ENCODE results near the gene AMOT.

Gene AMOT

DNA sequence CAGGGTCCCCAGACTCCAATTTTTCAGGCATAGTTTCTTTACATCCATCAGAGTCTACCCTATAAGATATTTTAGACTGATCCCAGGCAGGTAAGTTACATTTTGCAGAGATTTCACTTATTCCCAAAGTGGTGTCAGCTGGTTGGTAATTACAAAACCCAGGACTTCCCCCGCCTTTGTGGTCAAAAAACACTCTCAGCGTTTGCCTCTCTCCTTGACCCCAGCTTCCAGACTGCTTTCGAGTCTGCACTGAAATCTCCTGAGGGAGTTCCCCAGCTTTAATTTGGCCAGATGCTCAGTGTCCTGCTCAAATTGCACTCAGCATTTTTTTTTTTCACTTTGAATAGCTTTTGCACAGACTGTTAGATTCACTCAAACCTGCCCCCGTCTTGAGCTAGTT lies 11.2 kb upstream of the AMOT start:
- Histone ChIP-seq H3K36me3 (ENCODE audit: control insufficient read depth in 4 of 4, insufficient read depth in 4 of 4, low read length in 3 of 4) (no peaks in the 10 kb centered on the region), H3K4me1 (ENCODE audit: control extremely low read depth in 1 of 4, control insufficient read depth in 4 of 4, insufficient read depth in 4 of 4, low read length in 3 of 4) (peaks cover 0 to 4% (median 2%) of the 10 kb centered on the region in 4 experiments), H3K27me3 (replicated peaks in 2 of 5; ENCODE audit: control insufficient read depth in 4 of 5, insufficient read depth in 5 of 5, low read length in 4 of 5) (peaks cover 0 to 7% (median 0%) of the 10 kb centered on the region in 5 experiments), H3K9me3 (ENCODE audit: control extremely low read depth in 1 of 5, control insufficient read depth in 4 of 5, insufficient read depth in 2 of 5, low read depth in 1 of 5, low read length in 4 of 5) (no peaks in the 10 kb centered on the region), H3K4me3 (ENCODE audit: control insufficient read depth in 1 of 7, extremely low read depth in 1 of 7, insufficient read depth in 4 of 7, low read depth in 2 of 7, low read length in 6 of 7) (no peak overlapping the region), H3K27ac (ENCODE audit: insufficient read depth in 1 of 2, low read depth in 1 of 2, low read length in 2 of 2, poor library complexity in 1 of 2, severe bottlenecking in 2 of 2) (no peak overlapping the region)
- DNase-seq, result no peak
- CTCF ChIA-PET, result interaction anchor here (1.6 kb wide), 1 partner anchor 11 kb away, joined by 4 read pairs; the partner anchor contains the start of gene AMOT
- POLR2A ChIA-PET, result interaction anchor here (0.7 kb wide), 1 partner anchor 11 kb away, joined by 4 read pairs; the partner anchor contains the start of gene AMOT
- WGBS (ENCODE audit: insufficient coverage), result 51% methylated on average over 3 of the region's 4 CpGs

DNA sequence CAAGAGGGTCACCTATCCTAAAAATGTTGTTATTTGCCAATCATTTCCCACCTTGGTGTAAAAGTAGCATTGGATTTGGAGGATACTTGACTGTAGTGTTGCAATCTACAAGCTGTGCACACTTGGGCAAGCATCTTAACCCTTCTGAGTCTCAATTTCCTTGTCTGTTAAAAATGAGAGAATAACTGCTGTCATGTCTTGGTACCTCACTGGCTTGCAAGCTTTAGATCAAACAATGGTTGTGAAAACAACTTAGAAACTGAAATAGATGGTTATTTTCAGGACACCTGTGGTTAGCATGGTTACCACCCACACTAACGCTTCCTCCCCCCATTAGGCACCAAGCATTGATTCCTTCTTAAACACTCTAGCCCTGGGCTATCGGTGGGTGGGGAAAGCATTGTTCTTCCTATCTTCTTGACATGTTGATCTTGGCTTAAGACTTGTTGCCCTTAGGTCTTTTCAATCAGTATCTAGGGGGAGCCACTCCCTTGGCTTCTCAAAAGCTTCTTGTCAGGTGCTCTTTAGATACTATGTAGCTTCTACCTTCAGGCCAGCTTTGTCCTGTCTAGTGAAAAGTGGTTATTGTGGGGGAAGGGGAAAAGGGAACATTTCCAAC lies 10.6 kb upstream of the AMOT start:
- peaks cover 0 to 4% (median 2%) of the 10 kb centered on the region in 4 experiments for H3K4me1 ChIP-seq (ENCODE audit: control extremely low read depth in 1 of 4, control insufficient read depth in 4 of 4, insufficient read depth in 4 of 4, low read length in 3 of 4)
- no peak overlapping the region for H3K27ac ChIP-seq (ENCODE audit: insufficient read depth in 1 of 2, low read depth in 1 of 2, low read length in 2 of 2, poor library complexity in 1 of 2, severe bottlenecking in 2 of 2)
- no peaks in the 10 kb centered on the region for H3K36me3 ChIP-seq (ENCODE audit: control insufficient read depth in 4 of 4, insufficient read depth in 4 of 4, low read length in 3 of 4)
- no peak overlapping the region for H3K4me3 ChIP-seq (ENCODE audit: control insufficient read depth in 1 of 7, extremely low read depth in 1 of 7, insufficient read depth in 4 of 7, low read depth in 2 of 7, low read length in 6 of 7)
- peaks cover 0 to 7% (median 0%) of the 10 kb centered on the region in 5 experiments for H3K27me3 ChIP-seq (replicated peaks in 2 of 5; ENCODE audit: control insufficient read depth in 4 of 5, insufficient read depth in 5 of 5, low read length in 4 of 5)
- POLR2A ChIA-PET, result interaction anchor here (0.7 kb wide), 1 partner anchor 11 kb away, joined by 4 read pairs; the partner anchor contains the start of gene AMOT
- DNase-seq, result no peak
- no peaks in the 10 kb centered on the region for H3K9me3 ChIP-seq (ENCODE audit: control extremely low read depth in 1 of 5, control insufficient read depth in 4 of 5, insufficient read depth in 2 of 5, low read depth in 1 of 5, low read length in 4 of 5)
- CTCF ChIA-PET, result interaction anchor here (1.6 kb wide), 1 partner anchor 10 kb away, joined by 4 read pairs; the partner anchor contains the start of gene AMOT
- WGBS (ENCODE audit: insufficient coverage), result 80% methylated on average over 1 of the region's 2 CpGs

DNA sequence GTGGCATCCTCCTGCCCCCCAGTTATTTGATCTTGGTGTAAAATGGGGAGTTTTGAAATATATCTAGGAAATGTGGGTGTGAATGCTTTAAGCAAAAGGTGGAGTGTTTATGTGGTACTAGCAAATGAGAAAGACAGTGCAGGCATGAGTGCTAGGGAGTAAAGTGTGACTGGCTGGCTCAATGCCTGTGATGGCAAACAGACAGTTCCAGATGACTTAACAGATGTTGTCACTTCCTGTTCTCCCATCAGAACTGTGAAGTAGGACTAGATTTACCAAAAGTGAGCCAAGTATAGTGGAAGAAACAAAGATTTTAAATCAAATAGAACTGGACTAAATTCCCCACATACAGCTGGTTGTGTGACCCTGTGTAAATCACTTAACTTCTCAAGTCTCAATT lies 8.4 kb upstream of the AMOT start:
- Histone ChIP-seq H3K27ac (ENCODE audit: insufficient read depth in 1 of 2, low read depth in 1 of 2, low read length in 2 of 2, poor library complexity in 1 of 2, severe bottlenecking in 2 of 2) (no peak overlapping the region), H3K36me3 (ENCODE audit: control insufficient read depth in 4 of 4, insufficient read depth in 4 of 4, low read length in 3 of 4) (no peaks in the 10 kb centered on the region), H3K27me3 (replicated peaks in 2 of 5; ENCODE audit: control insufficient read depth in 4 of 5, insufficient read depth in 5 of 5, low read length in 4 of 5) (peaks cover 0 to 12% (median 0%) of the 10 kb centered on the region in 5 experiments), H3K9me3 (ENCODE audit: control extremely low read depth in 1 of 5, control insufficient read depth in 4 of 5, insufficient read depth in 2 of 5, low read depth in 1 of 5, low read length in 4 of 5) (no peaks in the 10 kb centered on the region), H3K4me3 (ENCODE audit: control insufficient read depth in 1 of 7, extremely low read depth in 1 of 7, insufficient read depth in 4 of 7, low read depth in 2 of 7, low read length in 6 of 7) (no peak overlapping the region), H3K4me1 (ENCODE audit: control extremely low read depth in 1 of 4, control insufficient read depth in 4 of 4, insufficient read depth in 4 of 4, low read length in 3 of 4) (peaks cover 0 to 4% (median 2%) of the 10 kb centered on the region in 4 experiments)
- POLR2A ChIA-PET, result no interaction called here
- CTCF ChIA-PET, result interaction anchor here (1.1 kb wide), 1 partner anchor 8 kb away, joined by 3 read pairs; no protein-coding TSS in a partner anchor
- peak in 2 of 3 donors; percentile 20 to 34 for DNase-seq

DNA sequence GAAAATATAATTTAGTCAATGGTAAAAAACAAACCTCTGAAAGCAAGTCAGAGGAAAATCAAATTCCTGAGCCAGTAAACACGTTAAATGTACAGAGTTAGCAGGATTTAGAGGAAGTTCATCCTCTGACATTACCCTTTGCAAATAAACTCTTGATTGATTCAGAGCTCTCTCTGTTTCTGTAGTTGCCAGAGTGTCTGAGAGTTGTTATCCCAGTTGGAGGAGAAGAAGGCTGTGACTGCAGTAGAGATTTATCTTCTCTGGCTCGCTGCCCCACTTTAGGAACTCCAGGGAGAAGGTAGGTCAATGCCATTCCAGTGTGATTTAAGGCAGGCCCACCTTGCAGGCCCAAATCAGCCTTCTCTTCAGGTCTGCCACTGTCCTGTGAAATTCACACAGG lies 6.2 kb upstream of the AMOT start:
- no peak overlapping the region for H3K27ac ChIP-seq (ENCODE audit: insufficient read depth in 1 of 2, low read depth in 1 of 2, low read length in 2 of 2, poor library complexity in 1 of 2, severe bottlenecking in 2 of 2)
- POLR2A ChIA-PET, result no interaction called here
- CTCF ChIA-PET, result no interaction called here

DNA sequence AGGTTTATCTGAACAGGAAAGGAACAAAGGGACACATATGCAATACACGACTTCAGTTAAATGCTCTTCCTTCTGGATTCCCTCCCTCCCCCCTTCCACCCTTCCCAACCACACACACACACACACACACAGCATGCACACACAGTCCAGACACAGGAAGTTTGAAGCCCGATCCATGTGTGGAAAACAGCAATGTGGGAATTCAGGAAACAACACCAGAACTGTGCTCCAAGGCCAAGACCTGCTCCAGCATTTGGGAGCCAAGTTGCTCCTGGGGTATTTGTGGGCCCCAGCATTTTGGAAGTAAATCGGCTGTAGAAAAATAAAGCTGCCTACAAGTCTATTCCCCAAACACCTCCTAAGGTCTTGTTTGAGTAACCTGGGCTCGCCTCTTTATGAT lies 5.6 kb upstream of the AMOT start:
- H3K27me3 ChIP-seq (replicated peaks in 2 of 5; ENCODE audit: control insufficient read depth in 4 of 5, insufficient read depth in 5 of 5, low read length in 4 of 5), result peaks cover 0 to 20% (median 0%) of the 10 kb centered on the region in 5 experiments
- WGBS (ENCODE audit: insufficient coverage), result 50% methylated on average over 2 of the region's 4 CpGs
- no peak for DNase-seq
- H3K9me3 ChIP-seq (ENCODE audit: control extremely low read depth in 1 of 5, control insufficient read depth in 4 of 5, insufficient read depth in 2 of 5, low read depth in 1 of 5, low read length in 4 of 5), result no peaks in the 10 kb centered on the region
- no peak overlapping the region for H3K4me3 ChIP-seq (ENCODE audit: control insufficient read depth in 1 of 7, extremely low read depth in 1 of 7, insufficient read depth in 4 of 7, low read depth in 2 of 7, low read length in 6 of 7)
- H3K27ac ChIP-seq (ENCODE audit: insufficient read depth in 1 of 2, low read depth in 1 of 2, low read length in 2 of 2, poor library complexity in 1 of 2, severe bottlenecking in 2 of 2), result no peak overlapping the region
- no peaks in the 10 kb centered on the region for H3K36me3 ChIP-seq (ENCODE audit: control insufficient read depth in 4 of 4, insufficient read depth in 4 of 4, low read length in 3 of 4)
- CTCF ChIA-PET, result no interaction called here
- POLR2A ChIA-PET, result no interaction called here
- H3K4me1 ChIP-seq (ENCODE audit: control extremely low read depth in 1 of 4, control insufficient read depth in 4 of 4, insufficient read depth in 4 of 4, low read length in 3 of 4), result peaks cover 0 to 12% (median 4%) of the 10 kb centered on the region in 4 experiments

More for the DNA sequence above, 6.2 kb upstream of the AMOT start:
- Histone ChIP-seq H3K9me3 (ENCODE audit: control extremely low read depth in 1 of 5, control insufficient read depth in 4 of 5, insufficient read depth in 2 of 5, low read depth in 1 of 5, low read length in 4 of 5) (no peaks in the 10 kb centered on the region), H3K4me3 (ENCODE audit: control insufficient read depth in 1 of 7, extremely low read depth in 1 of 7, insufficient read depth in 4 of 7, low read depth in 2 of 7, low read length in 6 of 7) (no peak overlapping the region), H3K36me3 (ENCODE audit: control insufficient read depth in 4 of 4, insufficient read depth in 4 of 4, low read length in 3 of 4) (no peaks in the 10 kb centered on the region), H3K4me1 (ENCODE audit: control extremely low read depth in 1 of 4, control insufficient read depth in 4 of 4, insufficient read depth in 4 of 4, low read length in 3 of 4) (peaks cover 0 to 10% (median 4%) of the 10 kb centered on the region in 4 experiments), H3K27me3 (replicated peaks in 2 of 5; ENCODE audit: control insufficient read depth in 4 of 5, insufficient read depth in 5 of 5, low read length in 4 of 5) (peaks cover 0 to 15% (median 0%) of the 10 kb centered on the region in 5 experiments)
- DNase-seq, result no peak
- 37% methylated on average over 2 of the region's 2 CpGs for WGBS (ENCODE audit: insufficient coverage)

DNA sequence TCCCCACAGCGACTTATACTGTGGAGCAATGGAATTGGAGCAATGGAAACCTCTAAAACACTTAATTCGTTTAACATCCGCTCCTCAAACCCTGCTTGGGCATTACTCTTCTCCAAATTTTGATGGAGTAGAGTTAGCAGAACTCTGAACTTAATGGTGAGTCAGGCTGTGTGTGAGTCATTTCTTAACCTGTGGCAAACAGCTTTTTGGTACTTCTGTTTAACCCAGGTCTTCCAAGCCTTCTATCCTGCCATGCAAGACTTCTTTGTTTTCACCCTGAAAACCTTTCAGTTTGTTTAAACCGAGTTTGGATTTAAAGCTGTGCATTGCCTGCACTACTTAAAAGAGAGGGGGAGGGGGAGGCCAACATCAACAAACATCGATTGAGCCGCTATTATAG lies 3.6 kb upstream of the AMOT start:
- DNase-seq, result peak in 2 of 3 donors; percentile 5 to 12
- Histone ChIP-seq H3K4me1 (ENCODE audit: control extremely low read depth in 1 of 4, control insufficient read depth in 4 of 4, insufficient read depth in 4 of 4, low read length in 3 of 4) (peaks cover 0 to 21% (median 6%) of the 10 kb centered on the region in 4 experiments), H3K36me3 (ENCODE audit: control insufficient read depth in 4 of 4, insufficient read depth in 4 of 4, low read length in 3 of 4) (no peaks in the 10 kb centered on the region), H3K27ac (ENCODE audit: insufficient read depth in 1 of 2, low read depth in 1 of 2, low read length in 2 of 2, poor library complexity in 1 of 2, severe bottlenecking in 2 of 2) (no peak overlapping the region), H3K27me3 (replicated peaks in 2 of 5; ENCODE audit: control insufficient read depth in 4 of 5, insufficient read depth in 5 of 5, low read length in 4 of 5) (peaks cover 0 to 37% (median 0%) of the 10 kb centered on the region in 5 experiments), H3K9me3 (ENCODE audit: control extremely low read depth in 1 of 5, control insufficient read depth in 4 of 5, insufficient read depth in 2 of 5, low read depth in 1 of 5, low read length in 4 of 5) (no peaks in the 10 kb centered on the region), H3K4me3 (ENCODE audit: control insufficient read depth in 1 of 7, extremely low read depth in 1 of 7, insufficient read depth in 4 of 7, low read depth in 2 of 7, low read length in 6 of 7) (no peak overlapping the region)
- WGBS (ENCODE audit: insufficient coverage), result 57% methylated on average over 2 of the region's 6 CpGs
- ChIA-PET POLR2A (no interaction called here), CTCF (no interaction called here)

DNA sequence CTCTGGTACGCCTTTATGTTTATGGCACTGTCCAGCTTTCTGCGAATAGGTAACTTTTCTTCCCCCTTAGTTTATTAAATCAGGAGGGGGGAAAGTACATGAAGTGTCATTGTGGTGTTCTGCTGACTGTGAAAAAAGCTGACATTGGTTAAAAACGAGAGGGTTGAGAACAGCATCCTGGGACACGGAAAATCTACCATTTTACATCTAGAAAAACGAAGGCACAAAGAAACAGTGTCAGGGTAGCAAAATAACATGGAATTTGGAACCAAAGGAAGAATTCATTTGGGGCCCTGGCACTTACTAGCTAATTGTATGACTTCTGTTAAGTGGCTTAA lies 1.2 kb upstream of the AMOT start:
- peak overlapping the region in 6 of 7 experiments; percentile 45 to 89 (median 57) for H3K4me3 ChIP-seq (ENCODE audit: control insufficient read depth in 1 of 7, extremely low read depth in 1 of 7, insufficient read depth in 4 of 7, low read depth in 2 of 7, low read length in 6 of 7)

More for the DNA sequence above, 1.2 kb upstream of the AMOT start:
- no peaks in the 10 kb centered on the region for H3K9me3 ChIP-seq (ENCODE audit: control extremely low read depth in 1 of 5, control insufficient read depth in 4 of 5, insufficient read depth in 2 of 5, low read depth in 1 of 5, low read length in 4 of 5)
- DNase-seq, result no peak
- H3K4me1 ChIP-seq (ENCODE audit: control extremely low read depth in 1 of 4, control insufficient read depth in 4 of 4, insufficient read depth in 4 of 4, low read length in 3 of 4), result peaks cover 0 to 17% (median 5%) of the 10 kb centered on the region in 4 experiments
- ChIA-PET CTCF (interaction anchor here (0.6 to 2.3 kb wide), 4 partner anchors 8 to 31 kb away, joined by 3 to 5 read pairs (median 4); no protein-coding TSS in a partner anchor), POLR2A (no interaction called here)
- H3K36me3 ChIP-seq (ENCODE audit: control insufficient read depth in 4 of 4, insufficient read depth in 4 of 4, low read length in 3 of 4), result no peaks in the 10 kb centered on the region
- WGBS (ENCODE audit: insufficient coverage), result no CpG with 5 or more reads among the region's 5 CpGs
- H3K27me3 ChIP-seq (replicated peaks in 2 of 5; ENCODE audit: control insufficient read depth in 4 of 5, insufficient read depth in 5 of 5, low read length in 4 of 5), result peaks cover 0 to 43% (median 0%) of the 10 kb centered on the region in 5 experiments
- H3K27ac ChIP-seq (ENCODE audit: insufficient read depth in 1 of 2, low read depth in 1 of 2, low read length in 2 of 2, poor library complexity in 1 of 2, severe bottlenecking in 2 of 2), result peak overlapping the region in 1 of 2 experiments; percentile 34
